ENCODE data around the gene SOX10. TPM values are rescaled to one million over a fixed set of nuclear protein-coding genes. Genes with fewer than 3 reads are reported as not detected.
A peak's percentile ranks its signal among the peaks of the same experiment; 100 is the strongest.

The SOX10 gene
- total RNA-seq, 1 donor from 2014 or later = not detected

- no peaks in the 10 kb centered on the region for H3K36me3 ChIP-seq (ENCODE audit: control insufficient read depth, insufficient read depth, low read length)
- no peak for DNase-seq (ENCODE audit: low read depth)
- no peak for TF ChIP-seq CTCF (IDR thresholded peaks at IDR 0.05; ENCODE audit: insufficient read depth, low read length, poor library complexity, severe bottlenecking)
Measured at GRCh38 chr22:38007330-38007902, 23.1 kb upstream of the SOX10 start.

GRCh38 chr22:38006906-38007305 lies 22.6 kb upstream of the SOX10 start:
- no peak for TF ChIP-seq CTCF (IDR thresholded peaks at IDR 0.05; ENCODE audit: insufficient read depth, low read length, poor library complexity, severe bottlenecking)
- Histone ChIP-seq H3K36me3 (ENCODE audit: control insufficient read depth, insufficient read depth, low read length) (no peaks in the 10 kb centered on the region), H3K4me3 (ENCODE audit: low read depth, low read length) (no peak overlapping the region), H3K27me3 (ENCODE audit: control insufficient read depth, insufficient read depth, low read length) (no peaks in the 10 kb centered on the region)
- DNase-seq (ENCODE audit: low read depth) = no peak

More at GRCh38 chr22:38007330-38007902, 23.1 kb upstream of the SOX10 start:
- H3K4me3 ChIP-seq (ENCODE audit: low read depth, low read length) = no peak overlapping the region
- H3K27me3 ChIP-seq (ENCODE audit: control insufficient read depth, insufficient read depth, low read length) = no peaks in the 10 kb centered on the region

- no peaks in the 10 kb centered on the region for H3K27me3 ChIP-seq (ENCODE audit: control insufficient read depth, insufficient read depth, low read length)
- H3K36me3 ChIP-seq (ENCODE audit: control insufficient read depth, insufficient read depth, low read length) = no peaks in the 10 kb centered on the region
- no peak for TF ChIP-seq CTCF (IDR thresholded peaks at IDR 0.05; ENCODE audit: insufficient read depth, low read length, poor library complexity, severe bottlenecking)
- H3K4me3 ChIP-seq (ENCODE audit: low read depth, low read length) = no peak overlapping the region
- DNase-seq (ENCODE audit: low read depth) = no peak
Measured at GRCh38 chr22:38005943-38006342, 21.6 kb upstream of the SOX10 start.

- Histone ChIP-seq H3K4me3 (ENCODE audit: low read depth, low read length) (no peak overlapping the region), H3K27me3 (ENCODE audit: control insufficient read depth, insufficient read depth, low read length) (peaks cover 8% of the 10 kb centered on the region), H3K36me3 (ENCODE audit: control insufficient read depth, insufficient read depth, low read length) (no peaks in the 10 kb centered on the region)
- no peak for TF ChIP-seq CTCF (IDR thresholded peaks at IDR 0.05; ENCODE audit: insufficient read depth, low read length, poor library complexity, severe bottlenecking)
- DNase-seq (ENCODE audit: low read depth) = peak; percentile 7
Measured at GRCh38 chr22:37999640-38000272, 15.4 kb upstream of the SOX10 start.

- Histone ChIP-seq H3K27me3 (ENCODE audit: control insufficient read depth, insufficient read depth, low read length) (peaks cover 8% of the 10 kb centered on the region), H3K4me3 (ENCODE audit: low read depth, low read length) (no peak overlapping the region), H3K36me3 (ENCODE audit: control insufficient read depth, insufficient read depth, low read length) (no peaks in the 10 kb centered on the region)
- DNase-seq (ENCODE audit: low read depth) = no peak
- TF ChIP-seq CTCF (IDR thresholded peaks at IDR 0.05; ENCODE audit: insufficient read depth, low read length, poor library complexity, severe bottlenecking) = no peak
Measured at GRCh38 chr22:37999236-37999635, 14.9 kb upstream of the SOX10 start.

- TF ChIP-seq CTCF (IDR thresholded peaks at IDR 0.05; ENCODE audit: insufficient read depth, low read length, poor library complexity, severe bottlenecking) = no peak
- H3K27me3 ChIP-seq (ENCODE audit: control insufficient read depth, insufficient read depth, low read length) = peaks cover 8% of the 10 kb centered on the region
- H3K36me3 ChIP-seq (ENCODE audit: control insufficient read depth, insufficient read depth, low read length) = no peaks in the 10 kb centered on the region
- H3K4me3 ChIP-seq (ENCODE audit: low read depth, low read length) = no peak overlapping the region
- no peak for DNase-seq (ENCODE audit: low read depth)
Measured at GRCh38 chr22:37998543-37998942, 14.2 kb upstream of the SOX10 start.
